ENCODE data around the gene SLC5A2.

The SLC5A2 gene

DNA sequence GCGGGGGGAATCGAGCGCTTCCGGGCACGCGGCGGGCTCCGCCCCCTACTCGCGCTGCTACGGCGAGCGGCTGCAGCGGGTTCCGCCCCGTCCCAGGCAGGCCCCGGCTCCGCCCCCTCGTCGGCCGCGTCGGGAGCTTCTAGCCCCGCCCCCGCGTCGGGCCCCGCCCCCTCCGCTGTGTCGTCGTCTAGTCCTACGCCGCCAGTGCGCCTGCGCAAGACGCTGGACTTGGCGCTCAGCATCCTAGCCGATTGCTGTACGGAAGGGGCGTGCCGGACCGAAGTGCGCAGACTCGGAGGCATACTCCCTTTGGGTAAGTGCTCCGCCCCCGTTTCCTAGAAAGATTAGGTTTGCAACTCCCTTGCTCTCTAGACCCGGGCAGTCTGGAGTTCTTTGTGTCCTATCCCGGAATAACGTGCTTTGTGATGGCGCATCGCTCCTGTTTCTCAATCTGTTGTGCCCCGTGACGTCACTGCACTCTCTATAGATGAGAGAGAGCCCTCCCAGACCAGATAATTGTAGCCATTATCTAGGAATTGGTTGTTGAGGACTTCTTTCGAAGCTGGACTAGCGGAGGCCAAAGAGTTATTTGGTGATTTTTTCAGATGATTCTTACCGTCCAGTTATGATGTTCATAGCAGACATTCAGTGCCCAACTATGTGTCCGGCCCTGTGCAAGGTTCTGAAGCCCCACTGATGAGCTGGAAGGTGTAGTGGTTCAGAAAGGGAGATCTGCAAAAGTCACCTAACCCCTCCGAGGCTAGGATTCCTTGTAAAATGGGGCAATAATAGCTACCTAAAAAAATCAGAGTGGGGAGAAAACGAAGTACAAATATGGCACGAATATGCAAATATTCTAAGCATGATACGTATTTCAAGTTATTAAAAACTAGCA is 23.0 kb upstream of the SLC5A2 start:
- DNase-seq, result peak; percentile 100

DNA sequence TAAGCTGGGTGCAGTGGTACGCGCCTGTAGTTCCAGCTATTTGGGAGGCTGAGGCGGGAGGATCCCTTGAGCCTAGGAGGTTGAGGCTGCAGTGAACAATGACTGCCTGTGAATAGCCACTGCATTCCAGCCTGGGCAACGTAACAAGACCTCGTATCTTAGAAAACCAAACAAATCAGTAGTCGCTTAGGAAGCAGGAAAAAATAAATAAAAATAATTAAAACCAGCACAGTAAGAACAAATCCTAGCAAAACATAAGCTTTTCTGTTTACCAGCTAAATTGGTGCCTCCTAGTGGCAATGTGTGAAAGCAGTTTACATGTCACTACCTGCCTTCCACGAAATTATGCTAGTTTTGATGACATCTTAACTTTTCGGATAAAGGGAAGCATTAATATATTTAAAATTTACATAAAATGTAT is 22.3 kb upstream of the SLC5A2 start:
- peak in 1 of 2 donors; percentile 68 for DNase-seq

DNA sequence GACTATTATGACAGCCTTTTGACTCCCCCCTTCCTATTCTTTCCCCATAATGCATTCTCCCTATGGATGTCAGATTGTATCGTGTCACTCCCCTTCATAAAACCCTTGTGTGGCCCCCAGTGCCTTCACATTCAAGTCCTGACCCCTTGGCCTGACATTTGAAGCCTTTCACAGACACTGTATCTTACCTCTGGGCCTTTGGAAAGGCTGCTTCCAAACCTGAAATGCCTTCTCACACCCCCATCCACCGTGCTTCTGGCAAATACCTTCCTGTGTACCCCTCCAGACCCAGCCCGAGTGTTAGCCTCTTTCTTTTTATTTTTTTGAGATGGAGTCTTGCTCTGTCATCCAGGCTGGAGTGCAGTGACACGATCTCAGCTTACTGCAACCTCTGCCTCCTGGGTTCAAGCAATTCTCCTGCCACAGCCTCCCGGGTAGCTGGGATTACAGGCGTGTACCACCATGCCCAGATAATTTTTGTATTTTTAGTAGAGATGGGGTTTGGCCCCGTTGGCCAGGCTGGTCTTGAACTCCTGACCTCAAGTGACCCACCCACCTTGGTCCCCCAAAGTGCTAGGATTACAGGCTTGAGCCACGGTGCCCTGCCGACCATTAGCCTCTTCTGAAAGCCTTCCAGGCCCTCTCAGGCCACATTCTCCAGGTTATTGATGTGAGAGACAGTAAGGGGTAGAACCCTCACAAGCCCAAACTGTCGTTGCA is 21.6 kb upstream of the SLC5A2 start:
- DNase-seq, result no peak

DNA sequence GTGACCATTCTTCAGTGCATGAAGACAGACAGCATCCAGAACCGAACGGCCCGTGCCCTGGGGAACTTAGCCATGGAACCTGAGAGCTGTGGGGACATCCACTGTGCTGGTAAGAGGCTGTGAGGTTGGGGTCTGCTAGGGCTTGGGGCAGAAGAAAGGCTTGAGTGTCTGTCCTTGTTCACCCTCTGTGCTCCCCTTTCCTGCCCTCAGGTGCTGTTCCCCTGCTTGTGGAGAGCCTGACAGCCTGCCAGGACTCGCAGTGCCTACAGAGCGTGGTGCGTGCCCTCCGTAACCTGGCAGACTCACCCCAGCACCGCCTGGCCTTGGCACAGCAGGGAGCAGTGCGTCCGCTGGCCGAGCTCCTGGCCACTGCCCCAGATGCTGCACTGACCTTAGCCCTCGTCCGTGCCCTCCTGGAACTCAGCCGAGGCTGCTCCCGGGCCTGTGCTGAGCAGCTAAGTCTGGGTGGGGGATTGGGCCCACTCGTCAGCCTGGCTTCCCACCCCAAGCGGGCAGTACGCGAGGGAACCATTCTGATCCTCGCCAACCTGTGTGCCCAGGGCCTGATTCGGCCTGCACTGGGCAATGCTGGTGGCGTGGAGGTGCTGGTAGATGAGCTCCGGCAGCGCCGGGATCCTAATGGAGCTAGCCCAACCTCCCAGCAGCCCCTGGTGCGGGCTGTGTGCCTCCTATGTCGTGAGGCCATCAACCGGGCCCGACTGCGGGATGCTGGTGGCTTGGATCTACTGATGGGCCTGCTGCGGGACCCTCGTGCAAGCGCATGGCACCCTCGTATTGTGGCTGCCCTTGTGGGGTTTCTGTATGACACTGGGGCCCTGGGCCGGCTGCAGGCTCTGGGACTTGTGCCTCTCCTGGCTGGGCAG is 20.8 kb upstream of the SLC5A2 start:
- no peak for DNase-seq

DNA sequence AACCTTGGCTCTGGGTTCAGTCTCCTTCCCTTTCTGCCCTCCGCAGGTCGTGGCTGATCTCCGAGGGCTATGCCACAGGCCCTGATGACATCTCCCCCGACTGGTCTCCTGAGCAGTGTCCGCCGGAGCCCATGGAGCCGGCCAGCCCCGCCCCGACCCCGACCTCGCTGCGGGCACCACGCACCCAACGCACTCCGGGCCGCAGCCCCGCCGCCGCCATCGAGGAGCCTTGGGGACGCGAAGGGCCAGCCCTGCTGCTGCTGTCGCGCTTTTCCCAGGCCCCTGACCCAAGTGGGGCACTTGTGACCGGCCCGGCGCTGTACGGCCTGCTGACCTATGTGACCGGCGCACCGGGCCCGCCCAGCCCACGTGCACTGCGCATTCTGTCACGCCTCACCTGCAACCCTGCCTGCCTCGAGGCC is 18.6 kb upstream of the SLC5A2 start:
- no peak for DNase-seq

DNA sequence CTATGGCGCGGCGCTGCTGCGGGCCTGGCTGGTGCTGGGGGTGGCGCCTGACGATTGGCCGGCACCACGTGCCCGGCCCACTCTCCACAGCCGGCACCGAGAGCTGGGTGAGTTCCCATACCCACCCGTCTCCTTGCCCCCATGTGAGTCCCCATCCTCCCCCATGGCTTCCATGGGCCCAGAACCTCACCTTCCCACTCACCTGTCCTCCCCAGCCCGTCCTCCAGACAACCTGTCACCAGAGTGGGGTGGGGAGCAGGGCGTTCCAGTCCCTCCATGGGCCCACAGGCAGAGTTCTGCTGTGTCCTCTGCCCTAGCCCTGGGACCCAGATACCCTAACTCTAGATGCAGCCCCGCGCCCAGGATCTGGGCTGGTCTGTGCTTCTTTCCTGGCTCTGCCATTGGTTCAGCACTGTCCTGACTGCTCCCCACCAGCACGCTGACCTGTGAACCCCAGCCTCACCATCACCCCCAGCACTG is 18.1 kb upstream of the SLC5A2 start:
- DNase-seq, result no peak

DNA sequence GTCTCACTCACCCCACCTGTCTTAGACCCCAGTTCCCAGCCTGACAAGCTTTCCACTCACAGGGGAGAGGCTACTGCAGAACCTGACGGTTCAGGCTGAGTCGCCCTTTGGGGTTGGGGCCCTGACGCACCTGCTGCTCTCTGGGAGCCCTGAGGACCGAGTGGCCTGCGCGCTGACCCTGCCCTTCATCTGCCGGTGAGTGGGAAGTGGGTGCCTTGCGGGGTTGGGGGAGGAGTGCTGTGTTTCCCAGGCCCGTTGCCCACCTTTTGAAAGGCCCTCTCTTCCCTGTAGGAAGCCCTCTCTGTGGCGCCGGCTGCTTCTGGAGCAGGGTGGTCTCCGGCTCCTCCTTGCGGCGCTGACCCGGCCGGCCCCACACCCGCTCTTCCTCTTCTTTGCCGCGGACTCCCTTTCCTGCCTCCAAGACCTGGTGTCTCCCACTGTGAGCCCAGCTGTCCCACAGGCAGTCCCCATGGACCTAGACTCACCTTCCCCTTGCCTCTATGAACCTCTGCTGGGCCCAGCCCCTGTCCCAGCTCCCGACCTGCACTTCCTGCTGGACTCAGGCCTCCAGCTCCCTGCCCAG is 17.0 kb upstream of the SLC5A2 start:
- DNase-seq, result no peak

DNA sequence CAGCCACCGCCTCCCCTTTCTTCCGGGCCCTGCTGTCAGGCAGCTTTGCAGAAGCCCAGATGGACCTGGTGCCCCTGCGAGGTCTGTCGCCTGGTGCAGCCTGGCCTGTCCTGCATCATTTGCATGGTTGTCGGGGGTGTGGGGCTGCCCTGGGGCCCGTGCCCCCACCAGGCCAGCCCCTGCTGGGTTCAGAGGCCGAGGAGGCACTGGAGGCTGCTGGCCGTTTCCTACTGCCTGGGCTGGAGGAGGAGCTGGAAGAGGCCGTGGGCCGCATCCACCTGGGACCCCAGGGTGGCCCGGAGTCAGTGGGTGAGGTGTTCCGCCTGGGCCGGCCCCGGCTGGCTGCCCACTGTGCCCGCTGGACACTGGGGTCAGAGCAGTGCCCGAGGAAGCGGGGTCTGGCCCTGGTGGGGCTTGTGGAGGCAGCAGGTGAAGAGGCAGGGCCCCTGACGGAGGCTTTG is 16.5 kb upstream of the SLC5A2 start:
- no peak for DNase-seq

DNA sequence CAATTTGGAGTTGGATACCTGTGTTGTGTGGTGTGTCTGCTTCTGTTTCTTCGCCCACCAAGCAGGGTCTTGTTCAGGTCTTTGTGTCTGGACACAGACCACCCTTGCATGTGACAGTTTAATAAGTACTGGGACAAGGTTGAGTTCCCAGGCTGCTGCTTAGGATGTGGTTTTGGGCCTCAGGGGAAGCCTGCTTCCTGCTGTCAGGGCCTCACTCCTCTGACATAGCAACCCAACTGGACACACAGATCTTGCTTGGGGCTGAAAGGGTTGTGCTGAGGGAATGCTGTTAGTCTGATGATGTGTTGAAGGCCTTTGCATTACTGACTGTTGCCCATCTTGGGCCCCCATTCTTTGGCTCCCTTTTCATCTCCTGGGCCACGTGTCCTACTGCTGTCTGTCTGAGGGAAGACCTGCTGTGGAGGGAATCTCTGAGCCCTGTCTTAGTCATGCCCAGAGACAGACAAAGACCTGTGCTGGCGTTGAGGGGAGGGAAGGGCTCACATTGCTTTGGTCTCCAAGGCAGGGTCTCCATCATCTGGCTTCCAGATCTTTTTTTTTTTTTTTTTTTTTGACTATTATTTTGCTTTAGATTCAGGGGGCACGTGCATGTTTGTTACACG is 15.7 kb upstream of the SLC5A2 start:
- peak in 1 of 2 donors; percentile 37 for DNase-seq

DNA sequence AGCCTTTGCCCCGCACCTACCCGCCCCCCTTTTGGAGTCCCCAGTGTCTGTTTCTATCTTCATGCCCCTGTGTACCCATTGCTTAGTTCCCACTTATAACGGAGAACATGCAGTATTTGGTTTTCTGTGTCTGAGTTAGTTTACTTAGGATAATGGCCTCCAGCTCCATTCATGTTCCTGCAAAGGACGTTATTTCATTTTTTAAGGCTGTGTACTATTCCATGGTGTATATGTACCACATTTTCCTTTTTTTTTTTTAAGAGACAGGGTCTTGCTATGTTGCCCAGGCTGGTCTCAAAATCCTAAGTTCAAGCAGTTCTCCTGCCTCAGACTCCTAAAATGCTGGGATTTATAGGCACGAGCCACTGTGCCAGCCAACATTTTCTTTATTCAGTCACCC is 15.1 kb upstream of the SLC5A2 start:
- DNase-seq, result no peak

DNA sequence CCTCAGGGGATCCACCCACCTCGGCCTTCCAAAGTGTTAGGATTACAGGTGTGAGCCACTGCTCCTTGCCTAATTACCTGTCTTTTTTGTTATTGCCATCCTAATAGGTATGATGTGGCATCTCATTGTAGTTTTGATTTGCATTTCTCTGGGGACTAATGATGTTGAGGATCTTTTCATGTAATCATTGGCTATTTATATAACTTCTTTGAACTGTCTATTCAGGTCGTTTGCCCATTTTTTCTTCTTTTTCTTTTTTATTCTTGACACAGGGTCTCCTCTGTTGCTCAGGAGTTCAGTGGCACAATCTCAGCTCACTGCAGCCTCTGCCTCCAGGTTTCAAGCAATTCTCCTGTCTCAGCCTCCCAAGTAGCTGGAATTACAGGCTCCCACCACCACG is 12.3 kb upstream of the SLC5A2 start:
- DNase-seq, result no peak

DNA sequence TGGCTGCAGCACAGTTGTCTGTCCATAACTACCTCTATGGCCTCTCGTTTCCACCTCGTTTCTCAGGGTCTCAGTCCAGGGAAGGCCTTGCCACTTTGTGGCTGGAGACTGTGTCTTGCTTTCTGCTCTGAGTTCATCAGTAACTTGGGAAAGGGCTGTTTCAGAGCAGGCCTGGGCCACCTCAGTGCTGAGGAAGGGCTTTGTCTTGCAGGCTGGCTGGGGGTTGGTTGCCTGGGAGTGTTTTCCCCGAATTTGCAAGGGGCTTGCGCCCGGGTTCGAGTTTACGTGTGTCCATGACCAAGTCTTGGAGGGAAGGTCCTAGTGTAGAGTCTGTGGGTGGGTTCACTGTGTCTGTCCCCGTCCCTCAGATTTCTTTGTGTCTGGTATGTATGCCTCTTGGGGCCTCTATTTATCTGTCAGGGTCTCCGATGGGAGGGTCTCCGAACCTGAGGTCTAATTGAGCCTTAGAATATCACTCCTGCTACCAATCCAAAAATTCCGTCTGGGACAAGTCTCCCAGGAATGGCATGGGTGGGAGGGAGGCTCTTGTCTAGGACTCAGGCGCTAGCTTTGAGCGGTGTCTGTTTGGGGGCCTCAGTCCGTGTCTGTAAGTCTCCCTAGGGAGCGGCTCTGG is 11.6 kb upstream of the SLC5A2 start:
- no peak for DNase-seq

DNA sequence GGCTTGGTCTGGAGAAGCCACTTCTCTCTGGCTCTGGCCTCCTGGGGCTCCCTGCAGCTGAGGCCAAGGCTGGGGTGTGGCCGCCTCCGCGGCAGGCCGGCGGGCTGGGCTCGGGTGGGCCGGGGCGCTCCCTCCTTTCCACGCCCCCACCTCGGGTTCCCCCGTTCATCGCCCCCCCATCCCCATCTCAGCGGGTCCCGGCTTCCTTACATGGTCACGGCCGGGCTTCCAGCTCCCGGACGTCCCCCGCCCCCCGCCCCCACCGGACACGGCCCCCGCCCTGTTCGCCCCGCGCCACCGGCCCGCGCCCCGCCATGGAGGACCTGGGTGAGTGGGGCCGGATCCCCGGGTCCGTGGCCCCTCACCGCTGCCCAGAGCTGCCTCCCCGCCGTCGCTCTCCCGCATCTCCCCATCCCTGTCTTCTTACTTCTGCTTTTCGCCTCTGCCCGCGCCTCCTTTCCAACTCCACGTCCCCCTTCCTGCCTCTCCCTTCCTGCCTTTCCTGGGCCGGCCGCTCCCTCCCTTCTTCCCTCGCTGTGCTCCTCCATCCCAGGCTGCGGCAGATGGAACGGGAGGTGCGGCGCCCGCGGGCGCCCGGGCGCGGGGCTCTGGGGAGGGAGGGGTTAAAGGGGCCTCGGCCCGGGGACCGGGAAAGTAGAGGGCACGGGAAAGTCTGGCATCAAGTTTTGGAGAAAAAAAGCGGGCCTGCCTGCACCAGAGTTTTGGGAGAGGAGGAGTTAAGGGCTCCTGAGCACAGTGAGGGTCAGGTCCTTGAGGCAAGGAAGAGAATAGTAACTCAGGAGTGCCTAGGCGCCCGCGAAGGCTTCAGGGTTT is 10.8 kb upstream of the SLC5A2 start, which contains the start of gene TGFB1I1:
Gene TGFB1I1 (plus strand): TSS at position 278 of the 834 bp plus-strand sequence. CDS start 37 bp downstream, at position 315.
- no peak for DNase-seq

DNA sequence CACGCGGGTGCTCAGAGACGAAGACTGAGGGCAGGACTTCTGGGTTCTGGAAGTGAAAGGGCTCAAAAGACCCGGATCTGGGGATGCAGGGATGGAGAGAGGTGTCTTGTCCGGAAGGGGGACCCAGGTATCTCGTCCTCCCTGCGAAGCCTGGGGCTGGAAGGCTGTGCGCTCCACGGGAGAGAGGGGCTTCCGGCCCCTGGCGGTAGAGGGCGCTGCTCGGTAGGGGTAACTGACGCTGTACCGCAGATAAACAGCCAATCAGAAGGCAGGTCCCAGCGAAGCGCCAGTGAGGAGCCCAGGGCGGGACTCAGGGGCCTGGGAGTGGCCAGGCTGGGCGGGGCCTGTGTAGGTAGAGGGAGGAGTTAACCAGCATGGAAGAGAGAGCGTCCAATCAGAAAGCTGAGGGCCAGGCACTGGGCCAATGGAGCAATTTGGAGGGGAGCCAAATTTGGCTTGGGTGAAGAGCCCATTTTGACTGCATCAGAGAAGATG is 10.2 kb upstream of the SLC5A2 start:
- DNase-seq, result peak; percentile 47 to 52

DNA sequence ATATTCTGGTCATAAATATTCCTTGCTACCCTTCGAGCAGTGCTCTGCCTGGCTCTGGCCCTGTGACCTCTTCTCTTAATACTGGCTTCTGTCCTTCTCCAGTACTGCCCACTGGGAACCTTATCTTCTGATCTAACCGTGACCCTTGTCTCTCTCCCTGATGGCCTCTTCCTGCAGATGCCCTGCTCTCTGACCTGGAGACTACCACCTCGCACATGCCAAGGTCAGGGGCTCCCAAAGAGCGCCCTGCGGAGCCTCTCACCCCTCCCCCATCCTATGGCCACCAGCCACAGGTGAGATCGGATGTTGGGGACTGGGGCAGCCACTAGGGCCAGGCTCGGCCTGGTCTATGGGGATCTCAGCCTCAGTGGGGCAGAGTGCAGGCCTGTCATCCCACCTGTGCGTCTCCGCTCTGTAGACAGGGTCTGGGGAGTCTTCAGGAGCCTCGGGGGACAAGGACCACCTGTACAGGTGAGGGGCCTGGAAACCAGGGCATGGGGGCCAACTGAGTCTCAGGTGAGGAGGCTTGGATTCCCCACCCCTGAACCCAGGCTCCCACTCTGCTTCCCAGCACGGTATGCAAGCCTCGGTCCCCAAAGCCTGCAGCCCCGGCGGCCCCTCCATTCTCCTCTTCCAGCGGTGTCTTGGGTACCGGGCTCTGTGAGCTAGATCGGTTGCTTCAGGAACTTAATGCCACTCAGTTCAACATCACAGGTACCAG is 9.5 kb upstream of the SLC5A2 start:
- DNase-seq, result no peak

DNA sequence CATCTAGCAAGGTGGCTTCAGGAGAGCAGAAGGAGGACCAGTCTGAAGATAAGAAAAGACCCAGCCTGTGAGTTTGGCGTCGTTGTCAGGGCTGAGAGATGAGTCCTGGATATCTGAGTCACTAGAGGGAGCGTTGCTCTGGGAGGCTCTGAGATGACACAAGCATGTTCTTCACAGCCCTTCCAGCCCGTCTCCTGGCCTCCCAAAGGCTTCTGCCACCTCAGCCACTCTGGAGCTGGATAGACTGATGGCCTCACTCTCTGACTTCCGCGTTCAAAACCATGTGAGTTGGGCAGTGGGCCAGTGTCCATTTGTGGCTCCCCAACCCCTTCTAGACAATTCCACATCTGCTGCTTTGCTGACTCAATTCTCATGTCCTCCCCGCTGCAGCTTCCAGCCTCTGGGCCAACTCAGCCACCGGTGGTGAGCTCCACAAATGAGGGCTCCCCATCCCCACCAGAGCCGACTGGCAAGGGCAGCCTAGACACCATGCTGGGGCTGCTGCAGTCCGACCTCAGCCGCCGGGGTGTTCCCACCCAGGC is 8.7 kb upstream of the SLC5A2 start:
- no peak for DNase-seq

DNA sequence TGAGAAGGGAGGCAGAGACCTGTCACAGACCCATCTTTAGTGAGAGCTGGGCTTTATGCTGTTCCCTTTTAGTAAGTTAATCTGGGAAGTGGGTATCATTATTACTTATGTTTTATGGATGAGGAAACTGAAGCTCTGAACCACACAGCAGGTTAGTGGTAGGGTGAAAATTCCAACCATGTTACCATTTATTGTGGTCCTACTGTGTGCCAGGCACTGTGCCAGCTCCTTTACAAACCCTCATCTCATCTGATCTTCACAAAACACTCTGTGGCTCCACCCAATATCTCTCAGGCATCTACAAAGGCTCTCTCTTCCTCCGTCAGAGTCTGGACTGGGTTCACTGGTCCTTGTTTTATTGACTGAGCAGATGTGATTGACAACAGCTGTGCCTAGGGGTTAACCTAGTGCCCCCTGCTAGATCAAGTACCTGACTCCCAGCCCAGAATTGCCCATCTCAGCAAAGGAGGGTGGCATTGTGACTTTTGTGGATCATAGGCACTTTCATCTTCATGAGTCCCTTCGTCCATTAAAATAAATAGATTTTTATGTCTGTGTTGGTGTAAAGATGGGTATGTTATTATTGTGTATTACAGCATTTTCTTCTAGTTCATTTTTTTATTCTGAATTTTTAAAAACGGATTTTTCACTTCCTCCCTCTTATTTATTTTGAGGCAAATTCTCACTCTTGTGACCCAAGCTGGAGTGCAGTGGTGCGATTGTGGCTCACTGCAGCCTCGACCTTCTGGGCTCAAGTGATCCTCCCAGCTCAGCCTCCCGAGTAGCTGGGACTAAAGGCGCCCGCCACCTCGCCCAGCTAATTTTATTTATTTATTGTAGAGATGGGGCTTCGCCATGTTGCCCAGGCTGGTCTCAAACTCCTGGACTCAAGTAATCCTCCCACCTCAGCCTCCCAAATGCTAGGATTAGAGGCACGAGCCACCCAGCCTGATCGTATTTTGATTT is 7.9 kb upstream of the SLC5A2 start:
- no peak for DNase-seq

DNA sequence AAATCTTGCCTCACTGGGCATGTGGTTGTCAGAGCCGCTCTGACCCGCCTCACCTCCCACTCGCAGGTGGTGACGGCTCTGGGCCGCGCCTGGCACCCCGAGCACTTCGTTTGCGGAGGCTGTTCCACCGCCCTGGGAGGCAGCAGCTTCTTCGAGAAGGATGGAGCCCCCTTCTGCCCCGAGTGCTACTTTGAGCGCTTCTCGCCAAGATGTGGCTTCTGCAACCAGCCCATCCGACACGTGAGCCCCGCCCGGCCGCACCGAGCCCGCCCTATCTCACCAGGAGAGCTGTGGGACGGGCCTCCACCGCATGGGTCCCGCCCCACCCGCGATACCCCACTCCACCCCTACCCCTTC is 7.0 kb upstream of the SLC5A2 start:
- peak; percentile 24 to 26 for DNase-seq

All from CD4-positive, alpha-beta T cell treated with Interleukin-1 beta for 1 hour (primary cell).